ENCODE measurements around the gene PCBP2. TPM values are rescaled to one million over a fixed set of nuclear protein-coding genes. Genes with fewer than 3 reads are reported as not detected.

PCBP2 gene
- total and polyA plus RNA-seq, 2 experiments from 2014 or later, result 100 to 143 TPM

GRCh38 chr12:53486736-53487487 lies 35.0 kb downstream of the PCBP2 start:
- H3K9me3 ChIP-seq (ENCODE audit: low read depth), result no peaks in the 10 kb centered on the region
- no peak overlapping the region for H3K4me2 ChIP-seq (ENCODE audit: unreplicated experiment)
- H4K20me1 ChIP-seq (ENCODE audit: insufficient read depth), result peaks cover 4% of the 10 kb centered on the region; the same call in 1 of the 2 replicates
- no peak overlapping the region for H3K27ac ChIP-seq
- in situ Hi-C loops (cut with MboI), result no loop called here
- peaks cover 23% of the 10 kb centered on the region for H3F3A ChIP-seq (ENCODE audit: insufficient read depth)
- H3K9me2 ChIP-seq (ENCODE audit: insufficient read depth), result no peaks in the 10 kb centered on the region
- peaks cover under 1% of the 10 kb centered on the region for H3K4me1 ChIP-seq (ENCODE audit: insufficient read depth)
- no peaks in the 10 kb centered on the region for H3K27me3 ChIP-seq (replicated peaks; ENCODE audit: insufficient read depth)
- WGBS, 2 experiments (ENCODE audit: low coverage in 1 of 2, low lambda C conversion rate in 2 of 2, missing lambda C conversion rate in 2 of 2), result 75 to 79% methylated on average over 17 of the region's 17 CpGs
- H2AFZ ChIP-seq, result no peak overlapping the region
- peaks cover 32% of the 10 kb centered on the region for H3K79me2 ChIP-seq (ENCODE audit: insufficient read depth)
- H3K9ac ChIP-seq, result no peak overlapping the region
- no peak overlapping the region for H3K4me3 ChIP-seq
- TF ChIP-seq EZH2 (IDR thresholded peaks at IDR 0.05; ENCODE audit: insufficient read depth, poor library complexity, severe bottlenecking), result no peak
- DNase-seq, result no peak
- peaks cover 16% of the 10 kb centered on the region for H3K36me3 ChIP-seq (ENCODE audit: low read depth)

GRCh38 chr12:53489242-53489864 lies 37.5 kb downstream of the PCBP2 start:
- no peaks in the 10 kb centered on the region for H3K9me3 ChIP-seq (ENCODE audit: low read depth)
- no peak for DNase-seq
- H3K36me3 ChIP-seq (ENCODE audit: low read depth), result no peaks in the 10 kb centered on the region
- H3K9me2 ChIP-seq (ENCODE audit: insufficient read depth), result no peaks in the 10 kb centered on the region
- 89 to 97% methylated on average over 5 of the region's 5 CpGs for WGBS, 2 experiments (ENCODE audit: low coverage in 1 of 2, low lambda C conversion rate in 2 of 2, missing lambda C conversion rate in 2 of 2)
- peaks cover 9% of the 10 kb centered on the region; the same call in 1 of the 2 replicates for H3K4me1 ChIP-seq (ENCODE audit: insufficient read depth)
- H3K9ac ChIP-seq, result no peak overlapping the region
- H2AFZ ChIP-seq, result no peak overlapping the region
- no peak for TF ChIP-seq EZH2phosphoT487 (IDR thresholded peaks at IDR 0.05; ENCODE audit: insufficient read depth, low read depth)
- no peak for TF ChIP-seq EZH2 (IDR thresholded peaks at IDR 0.05; ENCODE audit: insufficient read depth, poor library complexity, severe bottlenecking)
- H4K20me1 ChIP-seq (ENCODE audit: insufficient read depth), result no peaks in the 10 kb centered on the region
- H3K4me2 ChIP-seq (ENCODE audit: unreplicated experiment), result no peak overlapping the region
- peaks cover 42% of the 10 kb centered on the region for H3K79me2 ChIP-seq (ENCODE audit: insufficient read depth)
- no peak overlapping the region for H3K4me3 ChIP-seq
- in situ Hi-C loops (cut with MboI), result no loop called here
- no peaks in the 10 kb centered on the region for H3K27me3 ChIP-seq (replicated peaks; ENCODE audit: insufficient read depth)
- H3F3A ChIP-seq (ENCODE audit: insufficient read depth), result peaks cover 5% of the 10 kb centered on the region
- no peak overlapping the region for H3K27ac ChIP-seq

- H3K4me3 ChIP-seq, result peak overlapping the region; percentile 72
- H3K4me2 ChIP-seq (ENCODE audit: unreplicated experiment), result peak overlapping the region; percentile 86
- DNase-seq, result no peak
- H3K27ac ChIP-seq, result peak overlapping the region; percentile 64
- WGBS, 2 experiments (ENCODE audit: low coverage in 1 of 2, low lambda C conversion rate in 2 of 2, missing lambda C conversion rate in 2 of 2), result 62 to 70% methylated on average over 20 of the region's 20 CpGs
- peak overlapping the region; percentile 79 for H3K9ac ChIP-seq
- H3K36me3 ChIP-seq (ENCODE audit: low read depth), result no peaks in the 10 kb centered on the region
- H3F3A ChIP-seq (ENCODE audit: insufficient read depth), result peaks cover 12% of the 10 kb centered on the region; the same call in 1 of the 2 replicates
- H3K9me2 ChIP-seq (ENCODE audit: insufficient read depth), result no peaks in the 10 kb centered on the region
- no peaks in the 10 kb centered on the region for H4K20me1 ChIP-seq (ENCODE audit: insufficient read depth)
- no peaks in the 10 kb centered on the region for H3K9me3 ChIP-seq (ENCODE audit: low read depth)
- peak overlapping the region; percentile 83; the same call in 1 of the 2 replicates for H2AFZ ChIP-seq
- peaks cover 23% of the 10 kb centered on the region for H3K4me1 ChIP-seq (ENCODE audit: insufficient read depth)
- in situ Hi-C loops (cut with MboI), result no loop called here
- H3K27me3 ChIP-seq (replicated peaks; ENCODE audit: insufficient read depth), result no peaks in the 10 kb centered on the region
- TF ChIP-seq EZH2 (IDR thresholded peaks at IDR 0.05; ENCODE audit: insufficient read depth, poor library complexity, severe bottlenecking) (no peak), EZH2phosphoT487 (IDR thresholded peaks at IDR 0.05; ENCODE audit: insufficient read depth, low read depth) (no peak)
- peaks cover 64% of the 10 kb centered on the region for H3K79me2 ChIP-seq (ENCODE audit: insufficient read depth)
Measured at GRCh38 chr12:53492188-53492587, 40.3 kb downstream of the PCBP2 start.

- no peak for TF ChIP-seq EZH2phosphoT487 (IDR thresholded peaks at IDR 0.05; ENCODE audit: insufficient read depth, low read depth)
- no peak for TF ChIP-seq EZH2 (IDR thresholded peaks at IDR 0.05; ENCODE audit: insufficient read depth, poor library complexity, severe bottlenecking)
- Histone ChIP-seq H2AFZ (peak overlapping the region; percentile 83), H3K36me3 (ENCODE audit: low read depth) (no peaks in the 10 kb centered on the region), H3K79me2 (ENCODE audit: insufficient read depth) (peaks cover 66% of the 10 kb centered on the region), H3F3A (ENCODE audit: insufficient read depth) (peaks cover 12% of the 10 kb centered on the region; the same call in 1 of the 2 replicates), H3K27ac (peak overlapping the region; percentile 64), H3K9ac (peak overlapping the region; percentile 79), H3K4me2 (ENCODE audit: unreplicated experiment) (peak overlapping the region; percentile 86), H3K9me2 (ENCODE audit: insufficient read depth) (no peaks in the 10 kb centered on the region), H3K4me3 (peak overlapping the region; percentile 72), H3K27me3 (replicated peaks; ENCODE audit: insufficient read depth) (no peaks in the 10 kb centered on the region), H3K9me3 (ENCODE audit: low read depth) (no peaks in the 10 kb centered on the region), H4K20me1 (ENCODE audit: insufficient read depth) (no peaks in the 10 kb centered on the region), H3K4me1 (ENCODE audit: insufficient read depth) (peaks cover 23% of the 10 kb centered on the region)
- 5% methylated on average over 30 to 37 of the region's 52 CpGs for WGBS, 2 experiments (ENCODE audit: low coverage in 1 of 2, low lambda C conversion rate in 2 of 2, missing lambda C conversion rate in 2 of 2)
- in situ Hi-C loops (cut with MboI), result no loop called here
- peak; percentile 96 for DNase-seq
Measured at GRCh38 chr12:53492830-53493609, 41.1 kb downstream of the PCBP2 start.

Measured in GM23248 (cell line).